Stimulated activated naive CD8-positive, alpha-beta T cell treated with anti-CD3 and anti-CD28 coated beads, Interleukin-15, Interleukin-2, amounts not matched to agents 100 U/mL and 50 U/mL, for 24 hours (primary cell): ENCODE measurements around the gene LRP1B.
"Not testable (repeated sequence)": the region's sequence is repeated elsewhere in the genome, so short reads cannot be mapped to it uniquely, and the experiment has no call there.

Experiments used
- ATAC-seq: fragments of 150-1000 bp; cut with Tn5 transposase; one replicate; pipeline ENCODE4 v1.10.0; 2021
- DNase-seq: peaks from one replicate; pipeline ENCODE4 v3.0.0; 2021

LRP1B gene

GRCh38 chr2:141280037-141280436 is 850.8 kb downstream of the LRP1B start:
- DNase-seq (no peak), ATAC-seq (no peak)

- ATAC-seq, result no peak
- DNase-seq, result no peak
Observed at GRCh38 chr2:141271346-141271745, 859.5 kb downstream of the LRP1B start.

GRCh38 chr2:141264848-141265247 is 866.0 kb downstream of the LRP1B start:
- ATAC-seq (no peak), DNase-seq (no peak)

DNA sequence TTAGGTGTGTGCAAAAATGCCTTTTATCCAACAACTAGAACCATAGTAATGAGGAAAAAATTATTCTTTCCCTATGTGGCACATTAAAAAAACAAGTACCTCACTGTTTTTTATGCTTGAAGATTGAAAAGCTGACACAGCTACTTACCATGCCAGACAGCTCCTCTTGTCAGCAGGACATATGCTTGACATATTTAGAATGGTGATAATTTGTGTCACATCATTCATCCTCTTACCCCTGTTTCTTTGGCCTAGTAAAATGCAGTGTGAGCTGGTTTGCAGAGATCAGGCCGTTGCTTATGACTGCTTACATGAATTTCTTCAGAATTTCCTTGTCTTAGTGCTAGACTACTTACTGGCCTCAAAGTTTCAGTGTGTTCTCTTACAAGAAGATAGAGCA is 869.9 kb downstream of the LRP1B start:
- ATAC-seq (no peak), DNase-seq (no peak)

DNA sequence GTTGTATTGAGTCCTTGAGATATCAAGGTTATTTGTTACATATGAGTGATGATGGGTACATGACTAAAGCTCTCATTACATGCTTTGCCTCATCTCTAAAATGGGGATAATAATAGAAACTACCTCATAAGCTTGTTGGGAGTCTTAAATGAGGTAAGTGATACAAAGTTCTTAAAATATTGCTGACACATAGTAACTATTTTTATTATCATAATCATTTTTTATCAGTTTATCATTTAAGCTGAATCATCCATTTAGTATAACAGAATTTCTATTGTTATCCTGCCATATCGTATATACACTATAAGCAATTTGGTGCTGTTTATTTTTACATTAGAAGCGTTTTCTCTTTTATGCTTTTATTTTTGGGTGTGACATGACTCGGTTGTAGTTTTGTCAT is 871.1 kb downstream of the LRP1B start:
- DNase-seq (no peak), ATAC-seq (no peak)

- ATAC-seq, result no peak
- DNase-seq, result no peak
Observed at GRCh38 chr2:141242008-141242407, 888.8 kb downstream of the LRP1B start.

GRCh38 chr2:141226560-141226959 is 904.3 kb downstream of the LRP1B start:
- DNase-seq, result no peak
- ATAC-seq, result no peak

DNA sequence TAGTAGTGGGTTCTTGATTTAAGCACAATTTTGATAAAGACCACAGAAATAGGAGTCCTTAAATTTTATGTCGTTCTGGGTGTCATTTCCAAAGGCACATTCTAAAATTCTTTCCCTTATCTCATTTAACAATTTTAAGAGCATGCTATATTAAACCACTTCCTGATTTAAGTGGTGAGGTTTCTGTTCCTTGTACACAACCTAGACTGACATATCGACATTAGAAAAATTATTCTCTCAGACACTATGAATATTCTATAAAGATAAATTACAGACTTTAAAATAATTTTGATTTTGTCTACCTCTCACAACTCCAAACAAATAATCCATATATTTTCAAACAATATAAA is 923.8 kb downstream of the LRP1B start:
- ATAC-seq (no peak), DNase-seq (no peak)

- ATAC-seq (no peak), DNase-seq (no peak)
Observed at GRCh38 chr2:141201016-141201565, 929.7 kb downstream of the LRP1B start.

DNA sequence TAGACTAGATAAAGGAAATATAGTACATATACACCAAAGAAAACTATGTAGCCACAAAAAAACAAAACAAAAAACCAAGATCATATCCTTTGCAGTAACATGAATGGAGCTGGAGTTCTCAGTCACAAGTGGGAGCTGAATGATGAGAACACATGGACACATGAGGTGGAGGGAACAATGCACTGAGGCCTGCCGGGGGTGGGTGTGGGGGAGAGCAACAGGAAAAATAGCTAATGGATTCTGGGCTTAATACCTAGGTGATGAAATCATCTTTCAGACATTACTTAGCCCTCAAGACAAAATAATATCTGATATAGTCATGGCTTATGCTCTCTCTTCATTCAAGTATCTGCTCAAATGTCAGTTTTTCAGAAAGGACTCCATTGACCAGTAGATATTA is 930.6 kb downstream of the LRP1B start:
- DNase-seq, result no peak
- no peak for ATAC-seq

- no peak for DNase-seq
- ATAC-seq, result no peak
Observed at GRCh38 chr2:141199711-141200110, 931.1 kb downstream of the LRP1B start.

GRCh38 chr2:141195087-141195486 is 935.7 kb downstream of the LRP1B start:
- DNase-seq, result no peak
- ATAC-seq, result no peak

GRCh38 chr2:141187075-141187439 is 943.8 kb downstream of the LRP1B start:
- DNase-seq (no peak), ATAC-seq (no peak)

DNA sequence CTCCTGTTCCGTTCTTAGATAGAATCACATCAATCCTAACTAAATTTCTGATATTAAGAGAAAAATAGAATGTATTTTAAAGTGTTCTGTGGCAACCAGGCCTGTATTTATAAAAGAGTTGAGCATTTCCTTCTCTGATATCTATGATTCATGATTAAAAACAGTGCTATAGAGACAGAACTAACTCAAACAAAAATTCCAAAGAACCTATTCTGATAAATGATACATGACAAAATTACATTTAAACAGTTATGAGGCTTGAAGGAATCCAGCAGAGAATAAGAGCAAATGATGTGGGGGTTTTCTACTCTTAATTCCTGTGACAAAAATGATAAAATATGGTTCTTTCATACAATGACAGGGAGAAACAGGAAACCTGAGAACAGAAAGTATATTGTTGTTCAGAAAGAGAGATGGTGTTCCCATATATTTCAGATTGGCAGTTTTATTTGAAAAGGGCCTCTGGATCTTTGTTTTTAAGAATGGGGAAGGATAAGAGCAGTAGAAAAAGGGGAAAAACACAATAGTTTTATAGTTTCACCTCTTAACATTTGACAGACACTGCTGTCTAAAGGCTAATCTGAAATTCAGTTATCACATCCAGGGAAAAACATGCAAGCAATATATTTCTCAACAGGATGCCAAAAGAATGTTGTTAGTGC is 944.3 kb downstream of the LRP1B start:
- DNase-seq (no peak), ATAC-seq (no peak)

DNA sequence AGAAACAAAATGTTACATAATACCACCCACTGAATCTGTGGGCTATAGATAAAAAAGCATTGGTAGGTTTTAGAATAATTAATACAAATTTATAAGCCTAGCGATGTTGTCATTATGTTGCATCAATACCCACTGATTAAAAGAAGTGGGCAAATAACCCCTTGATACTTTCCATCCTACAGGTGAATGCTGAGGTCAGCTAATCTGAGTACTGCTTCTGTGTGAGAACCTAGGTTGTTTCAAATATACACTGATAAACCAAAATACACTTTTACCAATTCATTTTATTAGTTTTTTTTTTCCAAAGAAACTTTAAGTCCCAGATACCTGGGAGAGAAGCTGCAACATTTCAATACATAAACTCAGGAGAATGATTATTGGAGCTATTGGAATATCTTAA is 948.6 kb downstream of the LRP1B start:
- ATAC-seq (no peak), DNase-seq (no peak)

- not testable (repeated sequence) for ATAC-seq, DNase-seq
Observed at GRCh38 chr2:141169117-141169516, 961.7 kb downstream of the LRP1B start.

- DNase-seq, result no peak
- ATAC-seq, result no peak
Observed at GRCh38 chr2:141162314-141162713, 968.5 kb downstream of the LRP1B start.

DNA sequence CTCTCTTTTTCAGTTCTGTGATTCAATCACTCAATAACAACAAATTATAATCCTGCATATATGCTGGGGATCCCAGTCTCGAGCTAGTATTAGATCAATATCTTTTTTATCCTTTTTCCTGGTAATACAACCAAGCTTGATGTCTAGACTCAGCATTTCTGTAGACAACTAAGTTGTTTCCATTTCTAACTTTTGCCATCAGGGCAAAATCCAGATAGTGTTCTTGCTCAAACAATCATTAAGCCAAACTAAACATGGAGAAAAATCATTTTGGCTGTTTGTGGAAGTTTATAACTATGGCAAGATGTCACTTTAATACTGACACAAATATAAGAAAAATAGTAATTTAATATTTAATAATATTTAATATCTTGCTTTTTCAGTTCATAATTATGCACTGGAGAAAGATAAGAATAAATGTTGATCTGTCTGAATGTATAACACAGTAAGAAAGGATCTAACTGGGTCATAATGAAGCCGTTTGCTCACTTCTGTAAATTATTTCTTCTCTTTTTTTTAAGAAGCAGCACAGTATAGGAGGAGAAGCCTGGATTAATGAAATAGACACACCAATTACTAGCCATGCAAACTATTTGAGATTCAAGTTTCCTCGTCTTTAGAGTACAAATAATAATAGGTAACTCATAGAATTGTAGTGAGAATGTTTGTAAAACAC is 979.1 kb downstream of the LRP1B start:
- no peak for DNase-seq
- no peak for ATAC-seq

GRCh38 chr2:141142025-141142424 is 988.8 kb downstream of the LRP1B start:
- DNase-seq, result no peak
- no peak for ATAC-seq

- DNase-seq, result no peak
- ATAC-seq, result no peak
Observed at GRCh38 chr2:141137122-141137693, 993.6 kb downstream of the LRP1B start.

DNA sequence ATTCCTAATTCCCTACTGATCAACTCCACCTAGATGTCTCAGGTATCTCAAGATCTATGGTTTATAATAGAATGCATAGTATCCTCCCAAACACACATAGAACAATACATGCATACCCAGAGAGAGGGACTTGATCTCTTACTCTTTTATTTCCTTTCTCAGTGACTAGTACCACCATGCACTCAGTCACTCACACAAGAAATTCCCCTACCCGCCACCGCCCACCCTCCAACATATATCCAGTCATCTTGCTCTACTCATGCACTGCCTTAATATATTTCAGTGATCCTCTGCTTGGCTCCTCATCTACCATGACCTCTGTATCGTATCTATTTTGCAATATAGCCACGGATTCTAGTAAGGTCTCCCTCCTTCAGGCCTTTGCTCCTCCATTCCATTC is 996.9 kb downstream of the LRP1B start:
- ATAC-seq (no peak), DNase-seq (no peak)

- no peak for ATAC-seq
- DNase-seq, result no peak
Observed at GRCh38 chr2:141125432-141125831, 1005.4 kb downstream of the LRP1B start.

GRCh38 chr2:141118836-141119235 is 1012.0 kb downstream of the LRP1B start:
- ATAC-seq (no peak), DNase-seq (no peak)

DNA sequence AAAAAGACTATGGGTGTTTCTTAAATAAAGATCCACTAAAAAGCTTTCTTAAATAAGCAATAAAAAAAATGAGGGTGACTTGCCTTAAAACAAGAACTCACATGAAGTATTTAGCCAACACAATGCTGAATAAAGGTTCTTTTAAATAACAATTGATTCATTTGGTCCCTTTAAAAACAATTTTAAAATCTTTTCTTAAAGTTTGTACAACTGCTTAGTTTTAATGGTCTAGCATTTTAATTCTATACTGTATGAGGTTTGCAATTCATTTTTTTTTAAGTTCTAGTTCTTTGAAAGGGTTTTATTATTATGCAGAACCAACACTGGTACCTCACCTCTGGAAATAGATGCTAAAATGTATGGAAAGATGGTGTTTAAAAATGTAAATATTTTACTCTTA is 1017.5 kb downstream of the LRP1B start:
- DNase-seq (no peak), ATAC-seq (no peak)
